CD8-positive, alpha-beta memory T cell (primary cell): ENCODE data around the gene ZNF536. TPM values are rescaled to one million over a fixed set of nuclear protein-coding genes. Genes with fewer than 3 reads are reported as not detected.
A peak's percentile ranks its signal among the peaks of the same experiment; 100 is the strongest.
"Not testable (repeated sequence)": the region's sequence is repeated elsewhere in the genome, so short reads cannot be mapped to it uniquely, and the experiment has no call there.

Experiments used
- CTCF ChIA-PET: fragments of 350-600 bp; sonication (Branson Sonifier 250); formaldehyde crosslinking; loops from one replicate; lab custom pipeline; 2021; ENCODE audit warnings: antibody characterized with exemption; lab: Charles Lee
- POLR2A ChIA-PET: fragments of 350-600 bp; sonication (Branson Sonifier 250); formaldehyde crosslinking; loops from one replicate; lab custom pipeline; 2021; ENCODE audit warnings: antibody characterized with exemption; lab: Charles Lee
- DNase-seq, 5 donors: peaks; one replicate each; pipeline versions ENCODE4 v3.0.0 to v3.0.0-alpha.2; 2020 to 2022; ENCODE audit warnings: mixed read lengths in 1 of 5
- H3K27ac ChIP-seq: one replicate; pipeline ENCODE4 v1.7.0; 2013; ENCODE audit warnings: low read depth, mild to moderate bottlenecking, low read length, moderate library complexity
- H3K27me3 ChIP-seq: 2 replicates; pipeline ENCODE4 v1.7.0; 2013; ENCODE audit warnings: low read length, mild to moderate bottlenecking; ENCODE audit not compliant: insufficient read depth, poor library complexity, severe bottlenecking
- H3K36me3 ChIP-seq: 2 replicates; pipeline ENCODE4 v1.7.0; 2013; ENCODE audit warnings: mild to moderate bottlenecking, low read length, moderate library complexity; ENCODE audit not compliant: insufficient read depth
- H3K4me1 ChIP-seq: 2 replicates; pipeline ENCODE4 v1.7.0; 2013; ENCODE audit warnings: mild to moderate bottlenecking, low read length, moderate library complexity; ENCODE audit not compliant: insufficient read depth
- H3K4me3 ChIP-seq: 2 replicates; pipeline ENCODE4 v1.7.0; 2013; ENCODE audit warnings: mild to moderate bottlenecking, low read length
- H3K9me3 ChIP-seq: 2 replicates; pipeline ENCODE4 v1.7.0; 2013; ENCODE audit warnings: mild to moderate bottlenecking, low read length
- H3K27ac Mint-ChIP-seq, 8 donors: one replicate each; pipeline ENCODE4 v1.8.0; 2020 to 2021; ENCODE audit warnings: mixed read lengths in 8 of 8, mild to moderate bottlenecking in 6 of 8, inconsistent platforms in 3 of 8, moderate library complexity in 3 of 8
- H3K27me3 Mint-ChIP-seq, 2 donors: one replicate each; pipeline ENCODE4 v1.8.0; 2020 to 2021; ENCODE audit warnings: mixed read lengths in 2 of 2, mild to moderate bottlenecking in 1 of 2, moderate library complexity in 1 of 2
- H3K36me3 Mint-ChIP-seq, 3 donors: one replicate each; pipeline ENCODE4 v1.8.0; 2020 to 2021; ENCODE audit warnings: mixed read lengths in 3 of 3, inconsistent platforms in 1 of 3, mild to moderate bottlenecking in 1 of 3
- H3K4me1 Mint-ChIP-seq, 3 donors: one replicate each; pipeline ENCODE4 v1.8.0; 2020 to 2021; ENCODE audit warnings: mixed read lengths in 3 of 3, inconsistent platforms in 1 of 3, mild to moderate bottlenecking in 1 of 3
- H3K4me3 Mint-ChIP-seq, 7 donors: one replicate each; pipeline ENCODE4 v1.8.0; 2020 to 2021; ENCODE audit warnings: mixed read lengths in 7 of 7, mild to moderate bottlenecking in 6 of 7, moderate library complexity in 4 of 7, inconsistent platforms in 2 of 7
- H3K9me3 Mint-ChIP-seq, 5 donors: one replicate each; pipeline ENCODE4 v1.8.0; 2020 to 2022; ENCODE audit warnings: mixed read lengths in 5 of 5, mild to moderate bottlenecking in 3 of 5, moderate library complexity in 2 of 5, inconsistent platforms in 1 of 5
- polyA plus RNA-seq: library from polyadenylated mRNA; unstranded; fragments of 300-500 nt; fragmentation: Illumina TruSeq; gene quantifications from one replicate; pipeline ENCODE4 v1.2.3, GENCODE V29; 2021
- total RNA-seq, 2 experiments: library from RNA; stranded (reverse); gene quantifications; one replicate each; pipeline ENCODE4 v1.2.3, GENCODE V29; 2021

Gene ZNF536
- total and polyA plus RNA-seq, 3 experiments from 2014 or later: not detected

DNA sequence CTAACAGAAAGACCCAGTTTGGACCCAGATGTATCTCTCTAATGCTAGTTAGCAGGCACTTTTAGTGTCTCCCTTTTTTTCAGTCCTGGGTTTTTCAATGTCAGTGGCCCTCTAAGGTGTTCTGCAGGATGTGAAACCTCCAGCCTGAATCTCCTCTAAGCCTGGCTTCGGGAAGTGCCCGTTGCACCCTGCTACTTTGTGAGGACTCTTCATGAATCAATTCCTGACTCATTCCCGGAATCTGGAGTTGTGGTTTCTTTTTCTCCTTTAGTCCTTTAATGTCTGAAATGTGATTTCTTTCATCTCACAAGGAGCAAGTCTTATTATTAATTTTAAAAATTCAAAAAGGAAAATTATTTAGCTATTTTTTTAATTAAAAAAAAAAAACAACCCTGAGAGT, 116.0 kb downstream of the ZNF536 start:
- peaks cover 0 to 11% (median 5%) of the 10 kb centered on the region in 5 donors for H3K9me3 Mint-ChIP-seq
- H3K27me3 ChIP-seq: no peaks in the 10 kb centered on the region
- H3K4me3 ChIP-seq: no peak overlapping the region
- no peak for DNase-seq
- H3K4me1 ChIP-seq: no peaks in the 10 kb centered on the region
- H3K9me3 ChIP-seq: no peaks in the 10 kb centered on the region
- ChIA-PET POLR2A (no interaction called here), CTCF (no interaction called here)
- no peaks in the 10 kb centered on the region for H3K36me3 ChIP-seq
- H3K4me1 Mint-ChIP-seq: no peaks in the 10 kb centered on the region
- peaks cover 0 to 3% (median 0%) of the 10 kb centered on the region in 3 donors for H3K36me3 Mint-ChIP-seq
- no peak overlapping the region for H3K4me3 Mint-ChIP-seq
- H3K27ac Mint-ChIP-seq: no peak overlapping the region
- no peak overlapping the region for H3K27ac ChIP-seq
- H3K27me3 Mint-ChIP-seq: peaks cover 11 to 13% of the 10 kb centered on the region in 2 donors

DNA sequence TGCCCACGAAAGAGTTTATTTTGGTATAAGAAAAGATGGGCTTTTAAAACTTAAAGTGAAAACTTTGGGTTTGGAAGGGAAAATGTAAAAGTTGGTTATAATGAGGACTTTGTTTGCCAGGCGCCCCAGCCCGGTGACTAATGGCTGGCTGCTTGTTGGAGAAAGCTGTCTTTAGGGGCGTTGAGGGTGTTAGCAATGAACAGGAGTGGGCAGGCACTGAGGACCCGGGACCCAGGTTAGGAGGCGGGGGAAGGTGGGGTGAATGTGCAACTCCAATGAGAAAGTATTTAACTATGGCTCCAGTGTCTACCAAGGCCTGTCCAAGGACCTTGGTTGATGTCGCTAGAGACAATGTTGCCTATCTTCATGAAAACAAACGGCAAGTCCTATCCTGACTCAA, 118.6 kb downstream of the ZNF536 start:
- Mint-ChIP-seq H3K4me1 (no peaks in the 10 kb centered on the region), H3K9me3 (peaks cover 0 to 5% (median 3%) of the 10 kb centered on the region in 5 donors), H3K36me3 (no peaks in the 10 kb centered on the region)

DNA sequence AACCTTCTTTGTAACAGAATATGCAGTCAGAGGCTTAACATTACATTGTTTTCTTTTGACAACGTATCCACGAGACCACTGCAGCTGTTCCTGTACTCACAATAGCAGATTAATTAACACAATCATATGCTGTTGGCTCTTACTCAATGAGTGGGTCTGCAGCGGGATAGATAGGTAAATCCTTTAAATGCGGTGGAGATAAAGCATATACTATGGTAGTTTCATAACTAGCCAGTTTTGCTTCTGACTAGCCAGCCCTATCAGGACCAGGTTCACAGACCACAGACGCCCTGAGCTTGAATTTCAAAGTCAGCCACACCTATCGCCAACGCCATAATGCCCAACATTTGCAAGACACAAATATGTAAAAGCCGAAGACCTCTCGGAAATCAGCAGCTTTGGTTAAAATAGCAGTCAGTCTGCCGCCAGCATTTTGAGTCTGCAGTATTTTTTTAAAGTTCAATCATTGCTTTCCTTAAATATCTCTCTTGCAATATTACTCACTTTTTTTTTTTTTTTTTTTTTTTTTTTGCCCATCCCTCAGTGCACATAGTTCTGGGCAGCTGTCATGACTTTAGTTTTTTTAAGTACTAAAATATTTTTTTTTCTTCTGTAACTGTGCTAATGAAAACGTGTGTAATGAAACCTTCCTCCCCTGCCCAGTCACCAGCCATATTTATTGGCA, 120.5 kb downstream of the ZNF536 start:
- Histone ChIP-seq H3K9me3 (no peaks in the 10 kb centered on the region), H3K27me3 (no peaks in the 10 kb centered on the region), H3K4me1 (no peaks in the 10 kb centered on the region), H3K27ac (no peak overlapping the region), H3K36me3 (no peaks in the 10 kb centered on the region), H3K4me3 (no peak overlapping the region)
- Mint-ChIP-seq H3K4me1 (no peaks in the 10 kb centered on the region), H3K9me3 (peaks cover 0 to 2% (median 0%) of the 10 kb centered on the region in 5 donors), H3K36me3 (no peaks in the 10 kb centered on the region), H3K4me3 (no peak overlapping the region), H3K27me3 (peaks cover 4 to 14% of the 10 kb centered on the region in 2 donors), H3K27ac (no peak overlapping the region)
- CTCF ChIA-PET: no interaction called here
- no peak for DNase-seq
- POLR2A ChIA-PET: no interaction called here

More for the DNA sequence above, 118.6 kb downstream of the ZNF536 start:
- no peak overlapping the region for H3K27ac ChIP-seq
- no peaks in the 10 kb centered on the region for H3K36me3 ChIP-seq
- Mint-ChIP-seq H3K4me3 (no peak overlapping the region), H3K27me3 (peaks cover 9 to 14% of the 10 kb centered on the region in 2 donors), H3K27ac (peak overlapping the region in 2 of 8 donors; percentile 26 to 61)
- H3K4me1 ChIP-seq: no peaks in the 10 kb centered on the region
- no peak overlapping the region for H3K4me3 ChIP-seq
- H3K27me3 ChIP-seq: no peaks in the 10 kb centered on the region
- ChIA-PET CTCF (no interaction called here), POLR2A (no interaction called here)
- DNase-seq: no peak
- no peaks in the 10 kb centered on the region for H3K9me3 ChIP-seq

DNA sequence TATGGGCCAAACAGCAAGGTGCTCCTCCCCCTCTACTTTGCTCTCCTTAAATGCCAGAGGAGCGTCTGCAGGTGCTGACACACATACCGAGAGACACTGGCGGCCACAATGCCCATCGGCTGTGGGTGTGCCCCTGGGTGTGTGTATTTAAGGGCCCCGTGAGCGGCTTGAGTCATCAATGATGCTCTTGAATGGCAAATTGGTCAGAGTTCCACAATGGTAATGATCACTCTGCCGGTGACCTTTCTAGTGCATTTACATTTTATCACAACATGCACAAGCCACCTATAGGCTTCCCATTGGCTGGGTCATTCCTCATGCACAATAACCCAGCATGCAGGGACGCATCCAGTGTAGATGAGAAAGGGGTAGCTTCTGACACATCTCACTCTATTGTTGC, 124.8 kb downstream of the ZNF536 start:
- Mint-ChIP-seq H3K4me3 (no peak overlapping the region), H3K36me3 (no peaks in the 10 kb centered on the region), H3K4me1 (no peaks in the 10 kb centered on the region), H3K27me3 (peaks cover 0 to 6% of the 10 kb centered on the region in 2 donors), H3K27ac (no peak overlapping the region), H3K9me3 (peaks cover 0 to 2% (median 0%) of the 10 kb centered on the region in 5 donors)
- Histone ChIP-seq H3K4me1 (no peaks in the 10 kb centered on the region), H3K4me3 (no peak overlapping the region), H3K27ac (no peak overlapping the region), H3K27me3 (no peaks in the 10 kb centered on the region), H3K9me3 (no peaks in the 10 kb centered on the region), H3K36me3 (no peaks in the 10 kb centered on the region)
- ChIA-PET CTCF (no interaction called here), POLR2A (no interaction called here)
- no peak for DNase-seq

DNA sequence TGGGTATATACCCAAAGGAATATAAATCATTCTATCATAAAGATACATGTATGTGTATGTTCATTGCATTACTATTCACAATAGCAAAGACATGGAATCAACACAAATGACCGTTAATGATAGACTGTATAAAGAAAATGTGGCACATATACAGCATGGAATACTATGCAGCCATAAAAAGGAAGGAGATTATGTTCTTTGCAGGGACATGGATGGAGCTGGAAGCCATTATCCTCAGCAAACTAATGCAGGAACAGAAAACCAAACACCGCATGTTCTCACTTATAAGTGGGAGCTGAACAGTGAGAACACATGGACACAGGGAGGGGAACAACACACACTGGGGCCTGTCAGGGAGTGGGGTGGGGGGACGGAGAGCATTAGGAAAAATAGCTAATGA, 125.9 kb downstream of the ZNF536 start:
- H3K4me3 ChIP-seq, CTCF ChIA-PET, H3K9me3 ChIP-seq, DNase-seq, H3K27me3 Mint-ChIP-seq, H3K36me3 ChIP-seq, H3K4me1 ChIP-seq, H3K4me1 Mint-ChIP-seq, POLR2A ChIA-PET, H3K9me3 Mint-ChIP-seq, H3K27me3 ChIP-seq, H3K4me3 Mint-ChIP-seq, H3K36me3 Mint-ChIP-seq, H3K27ac ChIP-seq: not testable (repeated sequence)
- peak overlapping the region in 1 of 8 donors; percentile 32 for H3K27ac Mint-ChIP-seq

DNA sequence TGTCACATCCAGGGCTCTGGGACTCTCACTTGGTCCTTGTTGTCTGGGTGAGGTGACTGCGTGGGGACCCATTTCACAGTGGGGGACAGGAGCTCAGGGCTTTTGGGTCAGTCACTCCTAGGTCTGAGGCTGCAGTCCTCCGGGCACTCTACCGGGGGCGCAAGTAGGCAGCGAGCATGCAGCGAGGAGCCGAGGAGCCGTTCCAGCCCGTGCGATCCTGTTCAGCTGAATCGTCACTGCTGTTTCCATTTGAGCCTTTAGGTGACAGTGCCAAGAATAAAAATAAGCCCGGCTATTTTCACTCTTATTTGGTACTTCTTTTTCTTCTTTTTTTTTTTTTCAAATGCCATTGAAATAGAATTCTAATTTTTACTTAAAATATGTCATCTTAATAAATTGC, 126.5 kb downstream of the ZNF536 start:
- no peaks in the 10 kb centered on the region for H3K36me3 ChIP-seq
- ChIA-PET CTCF (no interaction called here), POLR2A (no interaction called here)
- H3K4me1 ChIP-seq: no peaks in the 10 kb centered on the region
- H3K27ac ChIP-seq: no peak overlapping the region
- H3K4me3 ChIP-seq: no peak overlapping the region
- no peak for DNase-seq
- Mint-ChIP-seq H3K4me1 (no peaks in the 10 kb centered on the region), H3K36me3 (no peaks in the 10 kb centered on the region), H3K27ac (no peak overlapping the region), H3K4me3 (no peak overlapping the region), H3K27me3 (no peaks in the 10 kb centered on the region), H3K9me3 (peaks cover 0 to 2% (median 0%) of the 10 kb centered on the region in 5 donors)
- no peaks in the 10 kb centered on the region for H3K9me3 ChIP-seq
- H3K27me3 ChIP-seq: no peaks in the 10 kb centered on the region

DNA sequence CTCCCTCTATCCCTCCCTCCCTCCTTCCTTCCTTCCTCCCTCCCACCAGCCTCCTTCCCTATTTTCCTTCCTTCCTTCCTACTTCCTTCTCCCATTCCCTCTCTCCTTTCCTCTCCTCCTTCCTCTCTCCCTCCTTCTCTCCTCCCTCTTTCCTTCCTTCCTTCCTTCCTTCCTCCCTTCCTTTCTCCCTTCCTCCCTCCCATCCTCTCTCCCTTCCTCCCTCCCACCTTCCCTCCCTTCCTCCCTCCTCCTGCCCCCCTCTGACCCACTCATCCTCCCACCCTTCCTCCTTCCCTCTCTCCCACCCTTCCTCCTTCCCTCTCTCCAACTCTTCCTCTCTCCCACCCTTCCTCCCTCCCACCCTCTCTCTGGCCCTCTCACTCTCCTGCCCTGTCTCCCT, 132.1 kb downstream of the ZNF536 start:
- Histone ChIP-seq H3K4me3 (no peak overlapping the region), H3K36me3 (no peaks in the 10 kb centered on the region), H3K9me3 (no peaks in the 10 kb centered on the region), H3K4me1 (no peaks in the 10 kb centered on the region), H3K27ac (no peak overlapping the region), H3K27me3 (no peaks in the 10 kb centered on the region)
- POLR2A ChIA-PET: no interaction called here
- Mint-ChIP-seq H3K4me1 (no peaks in the 10 kb centered on the region), H3K4me3 (no peak overlapping the region), H3K27ac (no peak overlapping the region), H3K27me3 (peaks cover 0 to 2% of the 10 kb centered on the region in 2 donors), H3K9me3 (peaks cover 0 to 3% (median 0%) of the 10 kb centered on the region in 5 donors), H3K36me3 (no peaks in the 10 kb centered on the region)
- no peak for DNase-seq
- CTCF ChIA-PET: no interaction called here

DNA sequence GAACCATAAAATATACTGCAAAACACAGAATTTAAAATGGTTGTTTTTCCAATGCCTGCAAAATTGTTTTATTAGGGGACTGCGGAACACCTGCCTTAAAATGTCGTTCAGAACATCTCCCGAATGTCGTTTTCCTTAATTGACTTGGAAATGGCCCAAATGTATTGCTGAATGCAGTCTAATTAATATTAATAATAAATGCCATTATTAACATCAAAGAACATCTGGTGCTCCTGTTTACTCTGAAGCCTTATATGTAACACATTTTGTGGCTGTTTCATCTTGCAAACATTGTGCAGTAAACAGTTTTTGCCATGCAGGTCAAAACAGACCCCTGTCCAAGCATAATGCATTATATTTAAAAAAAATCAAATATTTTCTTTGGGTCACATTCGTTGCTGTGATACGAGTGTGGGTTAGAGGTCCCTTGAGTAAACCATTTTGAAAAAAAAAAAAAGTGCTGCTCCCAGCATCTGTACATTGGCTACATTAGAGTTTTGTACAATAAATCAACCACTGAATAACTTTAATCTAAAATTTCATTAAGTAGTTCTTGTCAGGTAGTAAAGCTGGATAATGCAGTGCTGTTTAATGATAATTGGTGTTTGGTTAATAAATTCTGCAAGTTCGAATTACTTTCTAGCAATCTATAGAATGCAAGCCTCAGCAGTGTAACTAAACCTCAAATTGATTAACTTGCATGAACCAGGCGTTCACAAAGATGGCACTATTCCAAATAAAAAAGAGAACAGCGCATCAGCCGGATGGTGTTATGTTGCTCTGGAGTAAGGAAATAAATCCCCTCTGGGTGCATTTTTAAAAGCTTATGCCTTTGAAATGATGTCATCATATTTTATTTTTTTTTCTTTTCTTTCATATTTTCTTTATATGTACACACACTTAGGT, 140.2 kb downstream of the ZNF536 start:
- Mint-ChIP-seq H3K9me3 (peaks cover 0 to 4% (median 0%) of the 10 kb centered on the region in 5 donors), H3K36me3 (no peaks in the 10 kb centered on the region), H3K27ac (no peak overlapping the region), H3K4me3 (no peak overlapping the region), H3K27me3 (peaks cover 0 to 2% of the 10 kb centered on the region in 2 donors), H3K4me1 (no peaks in the 10 kb centered on the region)
- Histone ChIP-seq H3K9me3 (no peaks in the 10 kb centered on the region), H3K36me3 (no peaks in the 10 kb centered on the region), H3K27ac (no peak overlapping the region), H3K27me3 (no peaks in the 10 kb centered on the region), H3K4me3 (no peak overlapping the region), H3K4me1 (no peaks in the 10 kb centered on the region)
- DNase-seq: no peak
- POLR2A ChIA-PET: no interaction called here
- CTCF ChIA-PET: interaction anchor here (0.7 to 1.2 kb wide), 2 partner anchors 8 to 239 kb away, joined by 3 read pairs; no protein-coding TSS in a partner anchor
